IPS-NIHi7 (cell line): Measurements from ENCODE around the gene DPPA2.
"Not testable (repeated sequence)": the region's sequence is repeated elsewhere in the genome, so short reads cannot be mapped to it uniquely, and the experiment has no call there.

ENCODE experiments used
- DNase-seq: peaks from one replicate; pipeline ENCODE4 v3.0.0; 2012; ENCODE audit warnings: mixed read lengths; ENCODE audit errors: extremely low spot score

The DPPA2 gene, protein sequence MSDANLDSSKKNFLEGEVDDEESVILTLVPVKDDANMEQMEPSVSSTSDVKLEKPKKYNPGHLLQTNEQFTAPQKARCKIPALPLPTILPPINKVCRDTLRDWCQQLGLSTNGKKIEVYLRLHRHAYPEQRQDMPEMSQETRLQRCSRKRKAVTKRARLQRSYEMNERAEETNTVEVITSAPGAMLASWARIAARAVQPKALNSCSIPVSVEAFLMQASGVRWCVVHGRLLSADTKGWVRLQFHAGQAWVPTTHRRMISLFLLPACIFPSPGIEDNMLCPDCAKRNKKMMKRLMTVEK

DNA sequence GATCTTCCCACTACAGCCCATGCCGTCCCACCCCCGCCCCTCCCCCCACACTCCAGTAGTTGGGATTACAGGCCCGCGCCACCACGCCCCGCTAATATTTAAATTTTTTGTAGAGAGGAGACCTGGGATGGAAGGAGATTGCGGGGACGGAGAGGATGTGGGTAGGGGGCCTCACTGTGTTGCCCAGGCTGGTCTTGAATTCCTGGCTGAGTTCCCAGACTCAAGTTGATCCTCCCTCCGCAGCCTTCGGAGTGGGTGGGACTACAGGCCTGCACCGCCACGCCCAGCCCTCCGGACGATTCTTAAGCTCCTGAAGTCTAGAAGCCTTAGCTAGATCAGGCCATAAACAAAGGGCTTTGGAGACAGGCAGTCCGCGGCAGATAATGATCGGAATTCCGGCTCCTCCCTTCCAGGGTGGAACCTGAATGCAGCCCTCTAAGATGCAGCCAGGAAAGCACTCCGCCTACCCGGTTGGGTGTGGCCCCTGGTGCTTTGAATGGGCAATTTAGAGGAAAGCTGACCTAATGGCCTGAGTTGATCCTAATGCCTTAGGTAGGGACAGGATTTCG lies at the start of gene DPPA2:
Gene DPPA2 (minus strand): TSS at position 356 of the 569 bp plus-strand sequence. CDS start 1,975 bp downstream, outside the sequence.
- peak; percentile 80 for DNase-seq

DNA sequence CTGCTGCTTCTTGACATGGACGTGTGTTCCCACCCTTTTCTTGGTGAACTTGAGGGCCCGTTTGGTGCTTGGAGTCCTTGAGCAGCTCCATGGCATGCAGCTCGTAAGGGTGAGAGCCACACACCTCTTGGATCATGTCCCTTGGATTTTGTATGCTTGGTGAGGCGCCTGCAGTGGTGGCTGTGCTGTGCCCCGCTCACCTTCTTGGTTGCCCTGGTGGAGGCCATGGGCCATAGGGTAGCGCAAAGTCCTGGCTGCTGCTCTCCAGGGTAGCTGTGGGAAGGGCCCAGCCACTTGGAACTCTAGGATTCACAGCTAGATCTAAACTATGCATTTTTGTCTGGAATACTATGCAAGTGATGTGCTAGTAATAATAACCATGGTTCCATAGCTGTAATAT lies 47.8 kb upstream of the DPPA2 start:
- DNase-seq = no peak

DNA sequence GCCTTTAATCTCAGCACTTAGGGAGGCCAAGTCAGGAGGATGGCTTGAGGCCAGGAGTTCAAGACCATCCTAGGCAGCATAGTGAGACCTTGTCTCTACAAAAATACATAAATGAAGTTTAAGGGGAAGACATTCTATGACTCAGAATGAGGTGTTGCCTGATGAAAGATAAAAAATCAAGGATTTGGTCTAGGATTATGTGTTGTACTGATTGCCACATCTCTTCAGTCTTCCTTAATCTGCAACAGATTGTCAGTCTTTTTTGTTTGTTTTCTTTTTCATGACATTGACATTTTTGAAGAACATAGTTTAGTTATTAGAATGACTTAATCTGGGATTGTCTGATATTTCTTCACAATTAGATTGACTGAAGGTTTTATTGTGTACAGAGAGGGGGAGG lies 47.3 kb upstream of the DPPA2 start:
- DNase-seq = no peak

DNA sequence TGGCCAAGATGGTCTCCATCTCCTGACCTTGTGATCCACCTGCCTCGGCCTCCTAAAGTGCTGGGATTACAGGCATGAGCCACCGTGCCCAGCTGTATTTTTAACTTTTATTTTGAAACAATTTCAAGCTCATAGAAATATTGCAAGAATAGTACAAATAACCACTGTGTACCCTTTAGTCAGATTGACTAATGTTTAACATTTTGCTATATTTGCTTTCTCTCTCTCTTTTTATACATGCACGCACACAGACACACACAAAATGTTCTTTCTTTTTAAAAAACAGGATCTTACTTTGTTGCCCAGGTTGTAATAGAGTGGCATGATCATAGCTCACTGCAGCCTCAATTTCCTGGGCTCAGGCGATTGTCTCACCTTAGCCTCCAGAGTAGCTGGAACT lies 46.5 kb upstream of the DPPA2 start:
- no peak for DNase-seq

DNA sequence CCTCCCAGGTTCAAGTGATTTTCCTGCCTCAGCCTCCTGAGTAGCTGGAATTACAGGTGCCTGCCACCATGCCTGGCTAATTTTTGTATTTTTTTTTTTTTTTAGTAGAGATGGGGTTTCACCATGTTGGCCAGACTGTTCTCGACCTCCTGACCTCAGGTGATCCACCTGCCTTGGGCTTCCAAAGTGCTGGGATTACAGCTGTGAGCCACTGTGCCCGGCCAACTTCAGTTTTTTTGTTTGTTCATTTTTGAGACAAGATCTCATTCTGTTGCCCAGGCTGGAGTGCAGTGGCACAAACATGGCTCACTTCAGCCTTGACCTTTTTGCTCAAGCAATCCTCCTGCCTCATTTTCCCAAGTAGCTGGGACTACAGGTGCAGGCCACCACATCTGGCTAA lies 42.5 kb upstream of the DPPA2 start:
- not testable (repeated sequence) for DNase-seq

DNA sequence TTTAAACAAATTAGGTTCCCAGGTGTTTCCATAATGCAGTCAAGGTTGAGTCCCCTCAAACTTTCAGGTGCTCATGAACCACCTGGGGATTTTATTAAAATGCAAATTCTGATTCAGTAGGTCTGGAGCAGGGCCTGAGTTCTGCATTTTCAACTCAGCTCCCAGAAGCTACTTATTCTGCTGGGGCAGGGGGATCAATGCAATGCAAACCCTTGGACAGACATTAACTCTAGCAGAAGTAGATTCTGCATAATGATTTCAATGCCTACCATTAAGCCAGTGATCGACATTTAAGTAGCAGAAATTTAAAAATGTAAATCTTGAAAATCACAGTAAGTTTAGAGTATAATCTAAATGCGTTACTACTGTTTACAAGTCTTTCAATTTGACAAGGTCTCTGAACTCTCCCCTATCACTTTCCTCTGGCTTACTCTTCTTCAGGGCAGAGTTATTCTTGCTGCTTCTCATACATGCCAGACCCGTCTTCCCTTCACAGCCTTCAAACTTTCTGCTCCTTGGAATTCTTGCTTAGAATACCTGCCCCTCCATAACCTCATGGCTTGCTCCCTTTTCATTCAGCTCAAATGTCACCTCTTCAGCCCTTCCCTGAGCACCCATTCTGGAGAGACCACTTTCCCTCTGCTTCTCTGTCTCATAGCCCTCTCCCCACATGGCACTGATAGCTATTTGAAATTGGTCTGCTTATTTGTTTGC lies 40.3 kb upstream of the DPPA2 start:
- DNase-seq = peak; percentile 15

DNA sequence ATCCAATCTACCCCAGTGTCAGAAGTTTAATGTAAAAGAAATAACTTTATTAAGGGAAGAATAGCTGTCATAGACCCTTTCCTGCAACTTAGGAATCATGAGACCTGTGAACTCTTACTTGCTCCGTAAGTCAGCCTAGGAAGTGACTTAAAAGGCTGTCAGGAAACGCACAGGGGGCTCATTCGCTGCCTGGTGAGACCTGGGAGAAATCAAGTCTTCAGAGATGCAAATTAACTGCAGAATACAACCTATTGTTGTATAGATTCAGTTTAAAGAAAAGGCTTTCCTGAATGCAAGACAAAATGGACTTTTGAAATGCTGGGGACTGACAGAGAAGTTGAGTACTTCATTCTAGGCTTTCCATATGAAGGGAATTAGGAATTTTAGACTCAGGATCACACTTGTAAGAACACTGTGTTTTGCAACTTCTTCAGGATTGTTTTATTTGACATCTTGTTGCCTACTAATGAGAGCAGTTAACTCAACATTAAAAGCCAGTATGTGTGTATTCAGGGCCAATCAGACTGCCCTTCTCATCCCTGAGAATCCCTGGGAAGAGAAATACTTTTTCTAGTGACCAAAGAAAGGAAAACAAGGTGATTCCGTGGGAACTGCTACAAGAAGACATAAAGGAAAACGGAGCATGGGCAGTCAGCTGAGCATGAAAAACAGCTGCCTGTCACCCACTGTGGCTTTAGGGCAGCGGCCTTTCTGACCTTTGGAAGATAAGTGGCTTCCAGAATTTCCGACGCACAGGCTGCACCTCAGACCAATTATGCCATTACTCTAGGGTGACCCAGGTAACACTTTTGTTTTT lies 39.5 kb upstream of the DPPA2 start:
- peak; percentile 67 for DNase-seq

DNA sequence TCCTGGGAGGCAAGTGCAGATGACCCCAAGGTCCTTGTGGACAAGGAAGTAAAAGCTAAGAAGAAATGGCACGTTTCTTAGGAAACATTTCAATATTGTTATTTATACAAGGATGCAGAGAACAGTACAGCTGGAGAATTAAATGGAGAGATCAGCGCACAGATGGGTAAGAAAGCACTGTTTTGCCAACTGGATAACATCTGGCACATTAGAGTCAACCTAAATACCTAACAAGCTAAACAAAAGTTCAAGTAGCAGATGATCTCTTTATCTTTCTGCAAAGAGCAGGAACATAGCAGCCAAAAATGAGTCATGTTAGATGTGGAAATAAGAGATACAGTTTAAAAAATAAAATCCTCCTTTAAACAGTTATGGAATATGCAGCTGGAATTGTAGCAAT lies 36.7 kb upstream of the DPPA2 start:
- no peak for DNase-seq

DNA sequence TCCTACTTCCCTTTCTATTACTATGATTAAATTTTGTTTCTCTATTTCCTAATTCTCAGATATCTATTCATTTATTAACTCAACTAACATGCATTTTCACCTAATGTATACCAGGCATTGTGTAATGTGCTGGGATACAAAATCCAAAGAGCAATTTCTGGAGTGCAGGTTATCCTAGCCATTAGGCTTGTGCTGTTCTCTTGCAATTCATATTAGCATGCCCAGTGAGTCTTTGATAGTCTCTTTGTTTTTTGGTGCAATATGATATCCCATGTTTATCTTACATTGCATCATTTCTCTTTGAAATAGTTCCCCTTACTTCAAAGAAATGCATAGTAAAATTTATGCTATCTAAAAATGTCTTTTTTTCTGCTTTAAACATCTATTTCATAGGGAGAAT lies 34.9 kb upstream of the DPPA2 start:
- no peak for DNase-seq

DNA sequence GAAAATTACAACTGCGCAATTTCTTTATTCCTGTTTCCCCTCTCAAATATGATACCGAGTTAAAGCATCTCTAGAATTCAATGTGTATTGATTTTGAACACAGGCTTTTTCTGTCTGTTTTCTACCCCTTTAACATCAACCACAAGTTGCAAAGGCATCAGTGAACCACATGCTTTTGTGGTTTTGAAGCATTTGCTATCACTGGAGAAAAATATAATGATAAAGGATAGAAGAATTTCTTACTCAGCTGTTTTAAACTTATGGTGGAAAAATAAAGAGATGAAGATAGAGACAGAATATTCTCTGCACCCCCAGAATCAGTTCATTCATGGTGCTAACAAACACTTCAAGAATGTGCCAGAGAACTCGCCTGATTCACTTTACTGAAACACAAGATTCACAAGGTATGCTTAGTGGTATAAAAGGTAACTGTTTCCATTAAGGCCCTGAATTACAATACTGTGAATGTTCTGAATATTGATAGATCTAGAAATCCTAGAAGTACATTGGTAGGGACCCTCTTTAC lies 30.5 kb upstream of the DPPA2 start:
- no peak for DNase-seq

DNA sequence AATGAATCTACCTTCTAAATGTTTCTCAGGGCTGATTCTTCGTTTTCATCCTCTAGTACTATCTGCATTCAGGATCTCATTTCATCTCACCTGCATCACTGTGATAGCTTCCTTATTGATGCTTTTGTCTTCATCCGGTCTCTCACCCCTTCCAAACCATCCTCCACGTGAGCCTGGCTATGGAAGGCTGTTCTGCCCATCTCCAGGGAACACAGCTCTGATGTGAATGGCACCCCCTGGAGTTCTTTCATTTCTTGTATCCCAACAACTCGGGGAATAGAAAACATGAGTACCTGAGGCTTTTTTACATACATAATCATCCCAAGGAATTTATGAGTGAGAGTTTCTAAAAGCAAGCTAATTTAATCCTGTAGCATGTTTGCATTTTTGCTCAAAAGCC lies 29.8 kb upstream of the DPPA2 start:
- no peak for DNase-seq

DNA sequence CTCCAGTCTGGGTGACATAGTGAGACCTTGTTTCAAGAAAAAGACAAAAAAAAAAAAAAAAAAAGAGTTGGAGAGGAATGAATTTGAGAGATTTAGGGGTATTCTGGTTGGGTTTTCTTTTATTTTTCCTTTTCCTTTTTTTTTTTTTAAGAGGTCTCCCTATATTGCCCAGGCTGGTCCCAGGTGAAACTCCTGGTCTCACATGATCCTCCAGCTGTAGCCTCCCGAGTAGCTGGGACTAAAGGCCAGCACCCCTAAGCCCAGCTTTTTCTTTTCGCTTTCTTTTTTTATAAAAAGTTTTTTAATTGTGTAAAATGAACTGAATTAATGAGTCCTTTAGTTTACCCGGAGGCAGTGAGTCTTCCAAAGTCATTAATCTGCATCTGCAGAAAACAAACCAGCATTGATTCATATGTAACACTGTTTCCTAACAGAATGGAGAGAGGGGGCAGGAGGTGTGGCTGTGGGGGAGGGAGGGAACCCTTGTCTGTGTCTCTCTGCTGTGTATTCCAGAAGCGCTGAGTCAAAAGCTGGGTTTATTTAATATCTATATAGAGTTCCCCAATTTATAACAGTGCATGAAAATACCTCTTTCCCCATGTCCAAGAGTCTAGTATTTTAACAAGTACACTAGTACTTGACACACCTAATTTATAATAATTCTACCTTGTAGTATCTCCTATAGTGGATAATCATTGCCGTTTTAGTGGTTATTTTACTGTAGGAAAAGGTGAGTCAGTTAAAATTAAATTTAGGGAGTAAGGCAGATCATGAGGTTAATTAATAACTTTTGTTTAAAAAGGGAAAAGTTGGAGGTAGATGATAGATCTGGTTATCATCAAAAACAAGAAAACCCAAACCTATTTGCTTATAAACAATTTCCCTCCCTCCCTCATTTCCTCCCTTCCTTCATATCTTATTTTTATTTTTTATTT lies 23.7 kb upstream of the DPPA2 start:
- peak; percentile 63 for DNase-seq

DNA sequence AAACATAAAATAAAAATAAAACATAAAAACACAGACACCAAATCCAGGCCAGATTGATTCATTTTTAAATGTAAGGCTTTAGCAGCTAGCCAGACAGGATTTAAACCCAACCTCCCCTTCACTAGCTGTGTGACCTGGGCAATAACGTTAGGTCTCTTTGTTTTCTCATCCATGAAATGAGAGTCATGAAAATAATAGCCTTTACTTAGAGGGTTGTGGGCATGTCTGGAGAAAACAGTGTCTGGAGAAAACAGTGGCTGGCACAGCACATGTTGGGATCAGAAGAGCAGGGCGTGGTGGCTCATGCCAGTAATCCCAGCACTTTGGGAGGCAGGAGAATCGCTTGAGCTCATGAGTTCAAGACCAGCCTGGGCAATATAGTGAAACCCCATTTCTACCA lies 22.9 kb upstream of the DPPA2 start:
- DNase-seq = no peak

DNA sequence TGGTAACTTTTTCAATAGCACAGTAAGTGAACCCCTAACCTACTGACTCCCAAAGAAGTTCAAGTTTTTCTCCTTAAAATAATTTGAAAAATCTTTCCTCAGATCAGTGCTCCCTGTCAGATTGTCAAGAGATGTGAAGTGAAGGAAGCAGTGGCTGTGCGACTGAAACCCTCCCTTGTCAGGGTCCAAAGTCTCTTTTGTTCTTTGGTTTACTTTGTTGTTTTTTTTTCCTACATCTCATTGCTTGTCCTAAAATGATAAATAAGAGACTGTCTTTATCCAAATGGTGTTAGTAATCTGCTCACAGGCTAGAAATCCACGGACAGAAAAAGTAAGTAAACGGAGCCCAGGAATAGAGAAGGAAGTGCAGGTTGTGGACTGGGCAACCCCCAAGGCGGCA lies 22.0 kb upstream of the DPPA2 start:
- DNase-seq = no peak

DNA sequence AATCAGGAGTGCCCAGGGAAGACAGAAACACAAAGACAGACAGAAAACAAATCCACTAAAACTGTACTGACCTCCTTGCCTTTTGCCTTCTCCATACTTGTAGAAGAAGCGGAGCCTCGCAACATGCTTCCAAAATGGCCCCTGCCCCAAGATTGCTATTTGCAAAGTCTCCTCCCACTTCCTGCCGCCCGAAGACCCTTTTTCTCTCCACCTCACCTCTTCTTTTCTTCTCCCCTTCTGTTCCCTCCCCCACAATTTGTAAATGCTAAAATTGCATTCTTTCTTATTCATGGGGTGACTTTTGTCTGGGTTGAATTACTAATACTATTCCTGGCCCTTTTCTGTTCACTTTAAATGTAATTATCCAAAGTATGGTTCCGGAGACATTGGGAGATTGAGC lies 21.1 kb upstream of the DPPA2 start, which contains the start of gene DPPA4:
Gene DPPA4 (minus strand): TSS at position 154 of the 400 bp plus-strand sequence. CDS start 29 bp downstream, at position 125.
- DNase-seq = peak; percentile 69

DNA sequence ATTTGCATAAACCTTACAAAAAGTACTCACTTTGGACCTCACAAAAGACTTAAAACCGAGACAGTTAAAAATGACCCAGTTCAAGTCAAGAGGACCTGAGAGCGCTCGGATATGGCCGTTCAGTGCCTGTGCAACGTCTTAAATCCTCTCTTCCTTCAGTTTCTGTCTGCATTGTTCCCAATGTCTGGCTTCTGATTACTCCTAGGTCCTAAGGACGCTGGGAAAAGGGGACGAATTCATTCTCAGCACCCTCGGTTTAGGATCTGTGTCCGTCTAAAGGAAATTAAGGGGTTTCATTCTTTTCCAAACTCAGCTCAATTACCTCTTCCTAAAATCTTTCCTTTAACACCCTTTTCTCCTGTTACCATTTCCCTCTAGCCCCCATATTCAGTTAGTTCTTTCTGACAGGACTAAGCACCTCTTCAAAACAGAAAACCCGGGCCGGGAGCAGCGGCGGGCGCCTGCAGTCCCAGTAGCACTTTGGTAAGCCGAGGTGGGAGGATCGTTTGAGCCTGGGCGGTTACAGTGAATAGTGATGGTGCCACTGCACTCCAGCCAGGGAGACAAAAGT lies 20.1 kb upstream of the DPPA2 start:
- no peak for DNase-seq

DNA sequence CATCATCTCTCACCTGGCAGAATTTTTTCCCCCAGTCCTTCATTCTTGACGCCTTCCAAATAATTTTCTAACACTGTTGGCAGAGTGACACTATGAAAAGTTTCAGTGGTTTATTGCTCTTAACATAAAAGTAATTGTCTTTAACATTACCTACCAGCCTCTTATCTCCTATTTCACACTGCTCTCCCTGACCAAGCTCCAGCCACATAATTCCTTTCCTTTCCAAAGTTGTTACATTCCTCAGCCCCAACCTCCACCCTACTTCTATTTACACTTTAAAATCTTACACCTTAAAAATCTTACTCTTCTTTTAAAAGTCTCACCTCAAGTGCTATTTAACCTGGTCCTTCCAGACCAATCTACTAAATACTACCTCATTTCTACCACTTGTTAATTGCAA lies 18.3 kb upstream of the DPPA2 start:
- no peak for DNase-seq

DNA sequence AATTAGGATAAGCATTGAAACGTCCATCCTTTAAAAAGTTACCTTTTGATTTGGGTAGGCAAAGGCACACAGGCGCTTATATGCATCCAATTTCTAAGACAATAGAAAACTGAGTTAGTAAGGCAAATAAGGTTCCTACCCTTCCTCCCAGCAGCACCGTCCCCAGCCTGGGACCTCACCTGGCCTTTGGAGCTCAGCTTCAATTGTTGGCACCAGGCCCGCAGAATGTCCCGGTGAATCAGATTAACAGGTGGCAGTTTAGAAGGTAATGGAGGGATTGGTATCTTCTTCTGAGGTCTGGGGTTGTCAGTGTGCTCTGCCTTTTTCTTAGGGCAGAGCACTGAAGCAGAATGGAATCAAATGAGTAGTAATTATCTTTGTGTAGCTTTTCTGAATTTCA lies 15.4 kb upstream of the DPPA2 start:
- DNase-seq = no peak

DNA sequence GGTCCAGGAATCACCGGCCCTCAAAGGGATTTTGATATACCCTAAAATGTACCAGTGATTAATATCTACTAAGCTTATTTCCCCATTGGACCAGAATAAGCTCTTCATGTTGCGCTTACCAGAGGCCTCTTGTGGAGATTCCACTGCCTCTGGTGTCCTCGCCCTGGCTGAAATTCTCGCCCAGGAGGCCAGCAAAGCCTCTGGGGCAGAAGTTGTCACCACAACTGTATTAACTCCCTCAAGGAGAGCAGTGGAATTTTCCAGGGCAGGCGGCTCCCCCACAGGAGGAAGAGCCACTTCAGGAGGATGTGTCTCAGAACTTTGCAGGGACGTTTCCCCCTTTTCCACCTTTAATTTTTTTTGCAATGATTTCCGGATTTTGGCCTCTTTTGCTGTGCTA lies 14.1 kb upstream of the DPPA2 start:
- DNase-seq = no peak

DNA sequence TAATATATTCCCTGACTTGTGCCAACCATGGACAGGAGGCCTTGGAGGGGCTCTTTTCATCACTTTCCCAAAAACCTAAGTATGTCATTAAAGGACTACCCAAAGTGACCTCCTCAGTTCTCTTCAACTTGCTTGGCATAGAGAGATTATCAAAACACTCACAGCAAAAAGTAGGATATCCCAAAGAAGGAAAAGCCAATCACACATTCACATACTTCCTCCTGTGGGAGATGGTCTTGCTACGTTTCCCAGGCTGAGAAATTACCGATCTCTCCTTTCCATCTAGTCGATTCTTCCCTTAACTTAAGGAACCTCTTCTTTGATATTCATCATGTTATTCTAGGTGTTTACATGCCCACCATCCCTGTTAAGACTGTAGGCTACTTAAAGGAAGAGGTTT lies 11.9 kb upstream of the DPPA2 start:
- no peak for DNase-seq
